WERI-Rb-1 (cell line): ENCODE measurements around the gene AGA.

Source experiments
- DNase-seq: peaks from one replicate; pipeline ENCODE4 v3.0.0-alpha.2; 2020
- H3K27ac ChIP-seq: fragments of 250-450 bp; sonication (Bioruptor Pico); 2 replicates; pipeline ENCODE4 v1.5.1; 2020; ENCODE audit warnings: mild to moderate bottlenecking, moderate library complexity
- H3K27me3 ChIP-seq: fragments of 250-450 bp; sonication (Bioruptor Pico); 2 replicates; pipeline ENCODE4 v1.5.1; 2021; ENCODE audit warnings: mild to moderate bottlenecking, low read depth, moderate library complexity; ENCODE audit not compliant: insufficient read depth, severe bottlenecking
- H3K36me3 ChIP-seq: fragments of 250-450 bp; sonication (Bioruptor Pico); 2 replicates; pipeline ENCODE4 v1.5.1; 2020; ENCODE audit warnings: mild to moderate bottlenecking, moderate library complexity
- H3K4me3 ChIP-seq: 2 replicates; pipeline ENCODE4 v1.5.1; 2011; ENCODE audit warnings: low read depth, mild to moderate bottlenecking, control low read depth, low read length
- H3K9me3 ChIP-seq: fragments of 250-450 bp; sonication (Bioruptor Pico); 2 replicates; pipeline ENCODE4 v1.5.1; 2021; ENCODE audit warnings: mild to moderate bottlenecking, moderate library complexity; ENCODE audit not compliant: severe bottlenecking
- CTCF ChIP-seq: IDR thresholded peaks from 2 replicates; pipeline ENCODE4 v1.5.1; 2011; ENCODE audit warnings: low read depth, mild to moderate bottlenecking, control low read depth, inconsistent platforms, low read length

Gene AGA

GRCh38 chr4:177446586-177446985 is 4.3 kb upstream of the AGA start:
- no peak for TF ChIP-seq CTCF
- no peak for DNase-seq
- no peaks in the 10 kb centered on the region for H3K27me3 ChIP-seq
- H3K4me3 ChIP-seq = no peak overlapping the region
- peaks cover 2% of the 10 kb centered on the region; the same call in 1 of the 2 replicates for H3K36me3 ChIP-seq
- H3K27ac ChIP-seq = no peak overlapping the region
- H3K9me3 ChIP-seq = no peaks in the 10 kb centered on the region

GRCh38 chr4:177444911-177445736 is 2.9 kb upstream of the AGA start:
- TF ChIP-seq CTCF = no peak
- H3K36me3 ChIP-seq = peaks cover 2% of the 10 kb centered on the region; the same call in 1 of the 2 replicates
- H3K27ac ChIP-seq = no peak overlapping the region
- no peak for DNase-seq
- no peaks in the 10 kb centered on the region for H3K9me3 ChIP-seq
- H3K4me3 ChIP-seq = no peak overlapping the region
- H3K27me3 ChIP-seq = no peaks in the 10 kb centered on the region

DNA sequence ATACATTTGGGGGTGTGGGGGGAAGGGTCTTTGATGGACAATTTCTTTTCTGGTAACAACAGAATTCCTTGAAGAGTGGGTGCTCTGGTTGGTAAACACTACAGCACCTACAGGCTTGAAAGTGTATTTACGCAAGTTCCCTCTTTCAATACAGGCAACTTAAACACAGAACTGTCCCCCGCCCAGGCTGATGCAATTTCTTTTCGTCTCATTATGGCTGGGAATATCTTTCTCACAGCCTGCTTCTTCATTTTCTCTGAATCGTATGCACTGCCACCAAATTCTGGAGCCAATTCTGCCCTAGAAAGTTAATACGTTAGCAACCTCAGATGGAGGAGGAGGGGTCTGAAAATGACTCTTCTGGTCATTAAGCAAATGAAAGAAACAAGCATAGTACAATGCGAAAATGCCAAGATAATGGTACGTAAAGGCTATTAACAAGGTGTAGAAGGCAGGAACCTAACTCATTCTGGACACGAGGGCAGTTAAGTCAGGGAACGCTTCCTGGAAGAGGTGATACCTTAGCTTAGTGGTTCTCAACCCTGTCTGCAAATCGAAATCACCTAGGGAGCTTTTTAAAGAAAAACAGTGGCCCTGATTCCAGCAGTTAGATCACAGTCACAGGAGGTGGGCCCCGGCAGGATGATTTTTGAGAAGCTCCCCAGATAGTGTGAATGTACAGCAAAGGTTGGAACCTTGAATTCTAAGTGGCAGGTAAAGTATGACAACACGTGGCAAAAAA is 1.0 kb downstream of the AGA start:
- no peaks in the 10 kb centered on the region for H3K9me3 ChIP-seq
- H3K27ac ChIP-seq = peak overlapping the region; percentile 98
- no peak for TF ChIP-seq CTCF
- H3K27me3 ChIP-seq = no peaks in the 10 kb centered on the region
- DNase-seq = no peak
- H3K4me3 ChIP-seq = peak overlapping the region; percentile 71
- peaks cover 2% of the 10 kb centered on the region; the same call in 1 of the 2 replicates for H3K36me3 ChIP-seq

GRCh38 chr4:177436456-177436855 is 5.8 kb downstream of the AGA start:
- no peak for TF ChIP-seq CTCF
- no peak overlapping the region for H3K4me3 ChIP-seq
- no peak overlapping the region for H3K27ac ChIP-seq
- no peak for DNase-seq
- H3K36me3 ChIP-seq = no peaks in the 10 kb centered on the region
- H3K9me3 ChIP-seq = no peaks in the 10 kb centered on the region
- H3K27me3 ChIP-seq = no peaks in the 10 kb centered on the region

GRCh38 chr4:177434667-177435066 is 7.6 kb downstream of the AGA start:
- Histone ChIP-seq H3K9me3 (no peaks in the 10 kb centered on the region), H3K4me3 (no peak overlapping the region), H3K27ac (no peak overlapping the region), H3K36me3 (no peaks in the 10 kb centered on the region), H3K27me3 (no peaks in the 10 kb centered on the region)
- no peak for TF ChIP-seq CTCF
- no peak for DNase-seq
